Ishikawa (cell line): ENCODE measurements around the gene UHMK1.

Source experiments
- CEBPB ChIP-seq: IDR thresholded peaks from 2 replicates; pipeline ENCODE4 v1.6.1; 2012
- CREB1 ChIP-seq: IDR thresholded peaks from 2 replicates; pipeline ENCODE4 v1.6.1; 2012; ENCODE audit warnings: low read depth
- EGR1 ChIP-seq: IDR thresholded peaks from 2 replicates; pipeline ENCODE4 v1.6.1; 2012
- EP300 ChIP-seq: IDR thresholded peaks from 2 replicates; pipeline ENCODE4 v1.6.1; 2012; ENCODE audit warnings: borderline replicate concordance
- FOXM1 ChIP-seq: IDR thresholded peaks from 2 replicates; pipeline ENCODE4 v1.6.1; 2012; ENCODE audit warnings: low read depth, borderline replicate concordance
- NFIC ChIP-seq: IDR thresholded peaks from 2 replicates; pipeline ENCODE4 v1.6.1; 2012
- RAD21 ChIP-seq: IDR thresholded peaks from 2 replicates; pipeline ENCODE4 v1.6.1; 2012; ENCODE audit warnings: low read depth
- TAF1 ChIP-seq: IDR thresholded peaks from 2 replicates; pipeline ENCODE4 v1.6.1; 2012; ENCODE audit warnings: low read depth, mild to moderate bottlenecking
- TCF12 ChIP-seq: IDR thresholded peaks from 2 replicates; pipeline ENCODE4 v1.6.1; 2012; ENCODE audit warnings: low read depth
- TEAD4 ChIP-seq: IDR thresholded peaks from 2 replicates; pipeline ENCODE4 v1.6.1; 2012
- YY1 ChIP-seq: IDR thresholded peaks from 2 replicates; pipeline ENCODE4 v1.6.1; 2012; ENCODE audit warnings: low read depth
- ZBTB7A ChIP-seq: IDR thresholded peaks from 2 replicates; pipeline ENCODE4 v1.6.1; 2012; ENCODE audit warnings: low read depth
- TF ChIP-seq, protein P1 (sequence below): IDR thresholded peaks from 2 replicates; pipeline ENCODE4 v1.6.1; 2012
- TF ChIP-seq, protein P2 (sequence below): IDR thresholded peaks from 2 replicates; pipeline ENCODE4 v1.6.1; 2012
- TF ChIP-seq, protein P3 (sequence below): IDR thresholded peaks from 2 replicates; pipeline ENCODE4 v1.6.1; 2012; ENCODE audit warnings: low read depth, mild to moderate bottlenecking

Gene UHMK1

DNA sequence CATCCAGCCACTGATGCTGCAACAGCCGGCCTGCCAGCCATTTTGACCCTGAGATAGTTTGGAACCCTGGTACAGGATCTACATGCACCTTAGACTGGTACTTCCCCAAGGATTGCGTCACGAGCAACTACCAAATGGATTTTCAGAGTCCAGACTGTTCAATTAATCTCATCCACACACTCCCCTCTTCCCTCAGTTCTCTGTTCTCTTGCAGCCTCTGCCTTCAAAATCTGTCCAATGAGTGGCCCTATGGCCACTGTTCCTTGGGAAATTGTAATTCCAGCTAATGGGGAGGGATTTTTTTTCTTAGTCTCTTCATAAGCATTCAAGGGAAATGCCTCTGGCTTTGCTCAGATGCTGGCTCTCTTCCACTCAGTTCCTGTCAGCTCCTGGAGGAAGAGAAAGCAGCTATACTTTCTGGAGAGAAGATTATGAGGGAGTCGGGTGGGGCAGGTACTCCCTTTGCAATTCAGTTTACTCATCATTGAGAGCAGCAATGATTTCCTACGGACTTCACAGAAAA, 44.1 kb downstream of the UHMK1 start:
- TF ChIP-seq EP300: no peak
- TF ChIP-seq EGR1: no peak
- TF ChIP-seq ZBTB7A: no peak
- TF ChIP-seq, protein P1, sequence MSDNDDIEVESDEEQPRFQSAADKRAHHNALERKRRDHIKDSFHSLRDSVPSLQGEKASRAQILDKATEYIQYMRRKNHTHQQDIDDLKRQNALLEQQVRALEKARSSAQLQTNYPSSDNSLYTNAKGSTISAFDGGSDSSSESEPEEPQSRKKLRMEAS: no peak
- no peak for TF ChIP-seq CEBPB
- TF ChIP-seq, protein P2, sequence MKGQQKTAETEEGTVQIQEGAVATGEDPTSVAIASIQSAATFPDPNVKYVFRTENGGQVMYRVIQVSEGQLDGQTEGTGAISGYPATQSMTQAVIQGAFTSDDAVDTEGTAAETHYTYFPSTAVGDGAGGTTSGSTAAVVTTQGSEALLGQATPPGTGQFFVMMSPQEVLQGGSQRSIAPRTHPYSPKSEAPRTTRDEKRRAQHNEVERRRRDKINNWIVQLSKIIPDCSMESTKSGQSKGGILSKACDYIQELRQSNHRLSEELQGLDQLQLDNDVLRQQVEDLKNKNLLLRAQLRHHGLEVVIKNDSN: no peak
- TF ChIP-seq, protein P3, sequence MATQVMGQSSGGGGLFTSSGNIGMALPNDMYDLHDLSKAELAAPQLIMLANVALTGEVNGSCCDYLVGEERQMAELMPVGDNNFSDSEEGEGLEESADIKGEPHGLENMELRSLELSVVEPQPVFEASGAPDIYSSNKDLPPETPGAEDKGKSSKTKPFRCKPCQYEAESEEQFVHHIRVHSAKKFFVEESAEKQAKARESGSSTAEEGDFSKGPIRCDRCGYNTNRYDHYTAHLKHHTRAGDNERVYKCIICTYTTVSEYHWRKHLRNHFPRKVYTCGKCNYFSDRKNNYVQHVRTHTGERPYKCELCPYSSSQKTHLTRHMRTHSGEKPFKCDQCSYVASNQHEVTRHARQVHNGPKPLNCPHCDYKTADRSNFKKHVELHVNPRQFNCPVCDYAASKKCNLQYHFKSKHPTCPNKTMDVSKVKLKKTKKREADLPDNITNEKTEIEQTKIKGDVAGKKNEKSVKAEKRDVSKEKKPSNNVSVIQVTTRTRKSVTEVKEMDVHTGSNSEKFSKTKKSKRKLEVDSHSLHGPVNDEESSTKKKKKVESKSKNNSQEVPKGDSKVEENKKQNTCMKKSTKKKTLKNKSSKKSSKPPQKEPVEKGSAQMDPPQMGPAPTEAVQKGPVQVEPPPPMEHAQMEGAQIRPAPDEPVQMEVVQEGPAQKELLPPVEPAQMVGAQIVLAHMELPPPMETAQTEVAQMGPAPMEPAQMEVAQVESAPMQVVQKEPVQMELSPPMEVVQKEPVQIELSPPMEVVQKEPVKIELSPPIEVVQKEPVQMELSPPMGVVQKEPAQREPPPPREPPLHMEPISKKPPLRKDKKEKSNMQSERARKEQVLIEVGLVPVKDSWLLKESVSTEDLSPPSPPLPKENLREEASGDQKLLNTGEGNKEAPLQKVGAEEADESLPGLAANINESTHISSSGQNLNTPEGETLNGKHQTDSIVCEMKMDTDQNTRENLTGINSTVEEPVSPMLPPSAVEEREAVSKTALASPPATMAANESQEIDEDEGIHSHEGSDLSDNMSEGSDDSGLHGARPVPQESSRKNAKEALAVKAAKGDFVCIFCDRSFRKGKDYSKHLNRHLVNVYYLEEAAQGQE: no peak
- no peak for TF ChIP-seq NFIC
- TF ChIP-seq YY1: no peak
- no peak for TF ChIP-seq FOXM1
- no peak for TF ChIP-seq RAD21
- TF ChIP-seq TAF1: no peak
- TF ChIP-seq TCF12: no peak
- TF ChIP-seq TEAD4: no peak
- no peak for TF ChIP-seq CREB1

DNA sequence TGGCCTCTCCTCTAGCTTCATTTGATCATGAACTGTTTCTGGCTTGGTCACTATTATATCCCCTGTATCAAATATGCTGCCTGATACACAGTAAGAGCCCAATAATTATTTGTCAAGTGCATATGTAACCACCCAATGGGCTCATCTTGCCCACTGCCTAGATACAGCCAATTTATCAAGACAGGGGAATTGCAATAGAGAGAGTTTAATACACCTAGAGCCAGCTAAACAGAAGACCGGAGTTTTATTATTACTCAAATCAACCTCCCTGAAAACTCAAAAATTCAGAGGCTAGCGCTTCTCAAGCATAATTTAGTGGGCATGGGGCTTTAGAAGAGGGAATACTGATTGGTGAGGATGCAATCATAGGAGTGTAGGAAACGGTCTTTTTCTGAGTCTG, 45.6 kb downstream of the UHMK1 start:
- no peak for TF ChIP-seq EP300
- no peak for TF ChIP-seq ZBTB7A
- no peak for TF ChIP-seq YY1
- TF ChIP-seq EGR1: no peak

DNA sequence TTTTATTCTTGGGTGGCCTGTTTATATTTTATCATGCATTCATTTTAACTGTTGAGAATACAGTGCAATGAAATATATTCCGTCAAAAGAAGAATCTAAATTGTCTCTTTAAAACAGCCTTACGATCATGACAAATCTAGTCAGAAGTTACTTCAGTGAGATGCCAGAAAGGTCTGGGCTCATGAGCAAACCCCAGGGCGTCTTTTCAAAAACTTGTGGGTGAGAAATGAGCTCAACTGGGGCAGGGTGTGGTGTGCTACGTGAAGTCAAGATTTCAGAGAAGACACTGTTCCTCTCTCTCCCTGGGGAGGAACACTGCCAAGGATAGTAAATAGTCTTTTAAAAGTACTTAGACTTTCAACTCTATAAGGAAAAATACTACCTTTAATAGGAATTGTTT, 50.6 kb downstream of the UHMK1 start:
- TF ChIP-seq, protein P1: no peak
- TF ChIP-seq CEBPB (no peak), EGR1 (no peak), ZBTB7A (no peak), TEAD4 (no peak), RAD21 (no peak), YY1 (no peak), TAF1 (no peak), FOXM1 (no peak), CREB1 (no peak)
- TF ChIP-seq, protein P3: no peak

DNA sequence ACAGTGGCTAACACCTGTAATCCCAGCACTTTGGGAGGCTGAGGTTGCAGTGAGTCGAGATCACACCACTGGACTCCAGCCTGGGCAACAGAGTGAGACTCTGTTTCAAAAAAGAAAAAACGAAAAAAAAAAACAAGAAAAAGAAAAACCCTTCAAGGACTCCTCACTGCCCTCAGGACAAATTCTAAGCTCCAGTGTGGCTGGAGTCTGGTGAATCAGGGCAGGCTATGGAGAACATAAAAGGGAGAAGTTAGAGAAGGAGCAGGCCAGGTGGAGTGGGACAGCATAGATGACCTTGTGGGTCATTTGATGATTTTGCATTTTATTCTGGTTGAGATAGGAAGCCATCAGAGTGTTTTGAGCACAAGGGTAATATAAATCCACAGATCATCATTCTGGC, 51.4 kb downstream of the UHMK1 start:
- no peak for TF ChIP-seq RAD21

DNA sequence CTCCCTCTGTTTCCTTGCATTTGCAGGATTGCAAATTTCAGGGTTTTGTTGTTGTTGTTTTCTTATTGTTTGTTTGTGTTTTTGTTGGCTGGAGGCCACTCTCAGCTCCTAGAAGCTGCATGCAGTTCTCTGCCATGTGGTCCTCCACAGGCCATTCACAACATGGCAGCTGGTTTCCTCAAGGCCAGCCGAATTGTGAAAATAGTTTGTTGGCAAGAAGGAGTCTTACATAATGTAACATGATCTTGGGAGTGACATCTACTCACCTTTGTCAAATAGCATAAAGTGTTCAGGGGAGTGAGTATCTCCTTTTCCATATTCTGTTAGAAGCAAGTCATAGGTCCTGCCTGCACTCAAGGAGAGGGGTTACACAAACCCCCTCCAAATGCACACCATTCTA, 53.3 kb downstream of the UHMK1 start:
- TF ChIP-seq RAD21 (no peak), FOXM1 (no peak), EGR1 (no peak)
- TF ChIP-seq, protein P2: no peak

DNA sequence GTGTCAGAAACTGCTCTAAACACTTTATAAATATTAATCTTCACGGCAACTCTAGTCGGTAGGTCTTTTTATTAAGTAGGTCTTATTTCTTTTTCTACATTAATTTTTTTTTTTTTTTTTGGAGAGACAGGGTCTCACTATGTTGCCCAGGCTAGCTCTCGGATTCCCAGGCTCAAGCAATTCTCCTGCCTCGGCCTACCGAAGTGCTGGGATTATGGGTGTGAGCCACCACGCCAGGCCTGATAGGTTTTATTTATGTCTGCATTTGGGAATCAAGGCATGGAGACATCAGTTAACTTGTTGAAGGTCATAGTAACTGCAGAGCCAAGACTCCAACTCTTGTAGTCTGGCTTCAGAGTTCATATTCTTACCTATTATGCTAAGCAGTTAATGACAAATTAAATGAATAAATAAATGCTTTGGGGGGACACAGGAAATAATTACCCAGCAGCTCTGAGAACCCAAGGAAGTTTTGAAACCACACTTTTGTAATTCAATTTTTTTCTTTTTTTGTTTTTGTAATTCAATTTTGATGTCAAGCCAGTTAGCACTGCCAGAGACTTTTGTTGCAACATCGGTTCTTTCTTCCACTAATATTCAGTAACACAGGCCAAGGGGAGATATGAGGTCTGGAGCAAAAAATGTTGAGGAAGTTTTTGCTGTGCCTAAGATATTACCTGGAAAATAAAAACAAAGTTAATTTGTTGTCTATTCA, 54.5 kb downstream of the UHMK1 start:
- no peak for TF ChIP-seq TAF1
- no peak for TF ChIP-seq NFIC
- TF ChIP-seq ZBTB7A: no peak
- TF ChIP-seq TCF12: no peak
- no peak for TF ChIP-seq FOXM1
- TF ChIP-seq YY1: no peak
- TF ChIP-seq, protein P1: no peak
- no peak for TF ChIP-seq EP300
- TF ChIP-seq, protein P2: no peak
- no peak for TF ChIP-seq TEAD4
- TF ChIP-seq EGR1: no peak
- no peak for TF ChIP-seq CREB1
- TF ChIP-seq, protein P3: no peak
- no peak for TF ChIP-seq CEBPB
- TF ChIP-seq RAD21: no peak
